ENCODE results near the gene MRGPRG.

Gene MRGPRG

GRCh38 chr11:3194016-3194816 is 24.4 kb downstream of the MRGPRG start:
- no peak for FAIRE-seq

- no peak for FAIRE-seq
Measured at GRCh38 chr11:3193373-3194015, 25.1 kb downstream of the MRGPRG start.

GRCh38 chr11:3192511-3193372 is 25.9 kb downstream of the MRGPRG start:
- no peak for FAIRE-seq

- no peak for FAIRE-seq
Measured at GRCh38 chr11:3191586-3192324, 26.9 kb downstream of the MRGPRG start.

GRCh38 chr11:3190600-3190999 is 28.0 kb downstream of the MRGPRG start:
- FAIRE-seq, result no peak

- FAIRE-seq, result no peak
Measured at GRCh38 chr11:3189886-3190583, 28.6 kb downstream of the MRGPRG start.

GRCh38 chr11:3189196-3189843 is 29.3 kb downstream of the MRGPRG start:
- no peak for FAIRE-seq

GRCh38 chr11:3188496-3189195 is 30.0 kb downstream of the MRGPRG start:
- no peak for FAIRE-seq

GRCh38 chr11:3186166-3186953 is 32.3 kb downstream of the MRGPRG start:
- no peak for FAIRE-seq

- FAIRE-seq, result no peak
Measured at GRCh38 chr11:3184732-3185347, 33.8 kb downstream of the MRGPRG start.

GRCh38 chr11:3183523-3183922 is 35.1 kb downstream of the MRGPRG start:
- FAIRE-seq, result no peak

GRCh38 chr11:3182462-3182852 is 36.2 kb downstream of the MRGPRG start:
- no peak for FAIRE-seq

- FAIRE-seq, result no peak
Measured at GRCh38 chr11:3181725-3182461, 36.7 kb downstream of the MRGPRG start.

GRCh38 chr11:3180869-3181268 is 37.7 kb downstream of the MRGPRG start:
- FAIRE-seq, result no peak

- FAIRE-seq, result no peak
Measured at GRCh38 chr11:3178349-3178748, 40.3 kb downstream of the MRGPRG start.

- no peak for FAIRE-seq
Measured at GRCh38 chr11:3177931-3178330, 40.7 kb downstream of the MRGPRG start.

- no peak for FAIRE-seq
Measured at GRCh38 chr11:3176487-3176886, 42.1 kb downstream of the MRGPRG start.

- no peak for FAIRE-seq
Measured at GRCh38 chr11:3175194-3175593, 43.4 kb downstream of the MRGPRG start.

- no peak for FAIRE-seq
Measured at GRCh38 chr11:3174387-3174786, 44.2 kb downstream of the MRGPRG start.

Data from endometrium (tissue), 2 donors.